MV-4-11 (cell line): ENCODE data around the gene MCOLN2.
"Not testable (repeated sequence)": the region's sequence is repeated elsewhere in the genome, so short reads cannot be mapped to it uniquely, and the experiment has no call there.

Experiments used
- DNase-seq: peaks from one replicate; lab custom pipeline; 2025; lab: John Stamatoyannopoulos, UW

MCOLN2 gene

DNA sequence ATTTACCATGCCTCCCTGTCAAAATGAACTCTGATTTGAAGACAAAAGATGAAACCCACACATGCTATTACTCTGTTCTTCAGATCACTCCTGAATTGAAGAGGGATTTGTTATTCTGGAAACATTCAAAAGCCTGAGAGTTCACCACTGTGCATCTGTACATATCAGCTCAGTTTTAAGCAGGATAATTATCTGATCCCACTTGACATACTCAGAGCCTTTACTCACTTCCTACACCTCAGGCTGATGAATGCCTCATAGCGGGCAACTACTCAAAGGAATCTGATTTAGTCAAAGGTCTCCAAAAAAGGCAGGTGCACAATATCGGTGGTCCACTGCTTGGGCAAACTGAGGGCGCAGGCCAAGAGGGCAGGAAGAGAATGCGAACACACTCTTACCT, 56.4 kb downstream of the MCOLN2 start:
- no peak for DNase-seq

DNA sequence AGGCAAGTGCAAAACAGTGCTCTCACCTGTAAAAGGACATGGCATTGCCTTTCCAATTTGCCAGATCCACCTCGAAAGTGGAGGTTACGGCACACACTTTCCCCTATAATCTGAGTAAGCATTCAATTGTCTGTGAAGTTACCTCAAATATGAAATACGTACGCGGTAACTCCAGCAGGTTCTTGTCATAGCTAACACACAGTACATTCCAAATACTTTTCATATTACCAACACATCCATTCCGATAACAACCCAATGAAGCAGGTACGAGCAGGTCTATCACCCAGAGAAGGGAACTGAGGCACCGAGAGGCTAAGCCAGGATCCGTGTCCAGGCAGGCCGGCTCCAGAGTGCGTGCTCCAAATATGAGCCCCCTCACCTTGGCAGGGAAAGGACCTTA, 57.2 kb downstream of the MCOLN2 start:
- no peak for DNase-seq

GRCh38 chr1:84939151-84939550, 57.8 kb downstream of the MCOLN2 start:
- DNase-seq: no peak

- peak; percentile 49 for DNase-seq
Observed at GRCh38 chr1:84936116-84936810, 60.6 kb downstream of the MCOLN2 start.

GRCh38 chr1:84933011-84933611, 63.8 kb downstream of the MCOLN2 start:
- no peak for DNase-seq

DNA sequence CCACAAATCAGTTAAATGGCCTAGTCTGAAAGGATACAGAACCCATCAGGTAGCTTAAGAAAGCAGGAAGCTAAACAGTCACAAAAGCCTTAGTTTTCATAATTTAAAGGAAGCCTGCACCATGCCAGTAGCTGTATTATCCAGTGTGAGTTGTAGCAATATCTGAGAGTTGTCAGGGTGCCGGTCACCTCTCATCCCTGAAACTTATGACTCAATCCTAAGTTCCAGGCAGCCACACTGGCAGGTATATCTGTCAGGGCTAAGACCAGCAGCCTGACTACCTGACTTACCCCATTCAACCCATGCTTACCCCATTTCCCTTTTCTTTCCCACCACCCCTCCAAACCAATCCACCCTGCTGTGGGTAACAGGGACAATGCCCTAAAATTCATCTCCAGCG, 66.1 kb downstream of the MCOLN2 start:
- DNase-seq: peak; percentile 9

DNA sequence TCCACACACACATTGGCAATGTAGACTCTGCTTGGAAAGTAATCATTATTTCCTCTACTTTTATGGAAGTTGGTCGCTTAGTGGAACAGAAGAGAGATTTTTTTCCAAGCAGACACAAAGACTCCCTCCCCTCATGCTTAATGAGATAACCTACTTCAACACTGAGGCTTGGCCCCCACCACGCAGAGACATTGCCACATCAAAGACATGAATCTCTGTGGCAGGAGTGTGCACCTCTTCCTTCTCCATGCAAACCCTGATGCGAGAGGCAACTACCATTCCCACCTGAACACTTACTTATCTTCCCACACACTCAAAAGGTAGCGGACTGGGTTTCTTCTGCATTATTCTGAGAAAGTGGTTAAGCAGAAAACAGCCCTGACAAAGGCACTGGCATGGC, 66.6 kb downstream of the MCOLN2 start:
- no peak for DNase-seq

DNA sequence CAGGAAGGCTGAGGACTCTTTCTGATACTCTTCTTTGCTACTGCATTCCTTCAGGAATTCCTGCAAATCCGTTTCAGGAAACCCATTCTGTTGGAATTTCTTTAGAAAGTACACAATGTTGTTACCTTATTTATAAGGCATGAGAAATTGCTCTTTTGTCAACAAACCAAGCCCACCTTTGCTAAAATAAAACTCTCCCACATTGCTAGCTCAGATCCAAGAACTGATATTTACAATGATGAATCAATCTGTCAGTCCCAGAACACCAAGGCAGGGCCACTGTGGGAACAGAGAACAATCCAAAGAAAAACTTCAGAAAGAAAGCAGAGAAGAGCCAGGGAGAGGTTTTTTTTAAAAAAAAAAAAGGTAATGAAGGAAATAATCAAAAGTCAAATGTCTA, 67.3 kb downstream of the MCOLN2 start:
- DNase-seq: no peak

DNA sequence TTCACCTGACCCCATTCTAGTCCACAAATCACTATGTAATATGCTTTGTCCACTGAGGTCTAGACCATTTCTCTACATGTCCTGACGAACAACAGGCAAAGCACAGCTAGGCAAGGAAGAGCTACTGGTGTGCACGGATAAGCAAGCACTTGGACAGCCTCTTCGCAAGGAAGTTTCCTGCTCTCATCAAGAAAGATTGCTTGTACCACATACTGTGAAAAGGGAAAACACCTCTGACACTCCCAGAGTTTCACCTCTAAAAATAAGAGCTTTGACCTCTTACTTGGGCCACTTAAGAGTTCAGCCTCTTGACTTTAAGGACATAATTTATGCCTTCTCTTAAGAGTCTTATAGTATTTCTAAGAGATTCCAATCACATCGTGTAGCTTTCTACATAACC, 67.9 kb downstream of the MCOLN2 start:
- DNase-seq: no peak

DNA sequence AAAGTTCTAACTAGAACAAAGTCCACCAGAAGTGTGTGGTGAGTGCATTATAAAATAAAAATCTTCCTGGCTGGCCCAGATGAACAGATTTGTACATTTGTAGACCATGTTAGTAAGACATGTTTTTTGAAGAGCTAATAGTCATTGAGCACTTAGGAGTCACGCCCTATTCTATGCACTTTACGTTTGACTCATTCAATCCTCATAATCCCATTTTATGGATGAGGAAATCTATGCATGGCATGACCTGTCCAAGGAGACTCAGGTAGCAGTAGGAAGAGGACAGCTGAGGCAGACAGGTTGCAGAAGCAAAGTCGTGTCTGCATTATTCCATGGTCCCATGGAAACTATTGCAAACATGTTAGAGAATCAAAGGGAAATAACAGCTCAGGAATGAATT, 73.6 kb downstream of the MCOLN2 start:
- DNase-seq: no peak

DNA sequence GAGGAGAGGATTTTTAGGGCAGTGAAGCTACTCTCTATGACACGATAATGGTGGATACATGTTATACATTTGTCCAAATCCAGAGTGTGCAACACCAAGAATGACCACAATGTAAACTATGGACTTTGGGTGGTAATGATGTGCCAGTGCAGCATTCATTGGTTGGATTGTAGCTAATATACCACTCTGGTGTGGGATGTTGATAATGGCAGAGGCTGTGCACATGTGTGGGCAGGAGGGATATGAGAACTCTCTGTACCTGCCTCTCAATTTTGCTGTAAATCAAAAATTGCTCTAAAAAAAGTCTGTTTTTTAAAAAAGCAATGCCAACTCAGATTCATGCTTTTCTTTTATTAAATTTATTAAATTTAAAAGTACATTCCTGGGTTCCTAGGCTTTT, 76.8 kb downstream of the MCOLN2 start:
- no peak for DNase-seq

- no peak for DNase-seq
Observed at GRCh38 chr1:84919461-84919970, 77.4 kb downstream of the MCOLN2 start.

GRCh38 chr1:84918726-84919336, 78.1 kb downstream of the MCOLN2 start:
- no peak for DNase-seq

GRCh38 chr1:84916897-84917296, 80.0 kb downstream of the MCOLN2 start:
- DNase-seq: no peak

DNA sequence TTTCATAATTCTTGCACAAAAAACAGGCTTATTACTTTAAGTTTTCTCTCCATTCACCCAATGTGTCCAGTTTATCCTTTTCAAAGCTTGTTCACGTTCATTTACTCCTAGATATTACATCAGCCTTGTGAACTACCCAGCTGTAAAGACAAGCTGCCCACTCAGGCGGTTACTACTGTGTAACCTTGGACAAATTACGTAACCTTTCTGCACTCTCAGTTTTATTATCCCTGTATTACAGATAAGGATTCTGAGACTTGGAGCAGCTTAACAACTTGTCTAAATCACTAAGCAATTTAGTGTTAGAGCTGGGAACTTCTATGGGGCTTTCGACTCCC, 83.4 kb downstream of the MCOLN2 start:
- DNase-seq: peak; percentile 56

DNA sequence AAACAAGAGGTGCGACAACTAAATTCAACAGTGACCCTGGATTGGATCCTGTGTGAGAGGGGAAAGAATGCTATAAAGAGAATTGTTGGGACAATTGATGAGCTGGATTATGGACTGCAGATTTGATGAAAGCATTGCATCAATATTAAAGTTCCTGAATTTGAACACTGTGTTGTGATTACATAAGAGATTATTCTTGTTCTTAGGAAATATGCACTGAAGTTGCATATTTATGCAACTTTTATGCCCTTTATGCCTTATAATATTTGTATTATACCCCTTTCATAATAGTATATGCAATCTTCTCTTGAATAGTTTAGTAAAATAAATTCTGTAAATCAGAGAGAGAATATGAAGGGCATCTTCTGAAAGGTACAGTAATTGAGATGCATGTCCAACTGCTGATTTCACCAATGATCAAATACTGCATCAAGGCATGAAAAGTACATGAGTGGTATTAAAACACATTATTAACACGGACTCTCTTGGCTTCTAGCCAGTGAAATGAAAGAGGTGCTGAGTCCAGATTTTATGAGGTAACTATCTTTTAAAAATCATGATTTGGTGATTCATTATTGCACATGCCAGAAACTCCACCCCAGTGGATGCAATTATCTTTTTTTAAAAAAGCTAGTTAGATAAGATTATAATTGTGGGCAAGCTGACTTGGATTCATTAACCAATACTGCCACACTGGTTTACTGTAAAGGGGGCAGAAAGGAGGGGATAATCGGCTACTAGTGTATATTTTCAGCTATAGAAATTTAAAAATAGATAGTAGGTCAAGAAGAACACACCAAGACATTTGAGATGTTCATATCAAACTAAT, 84.0 kb downstream of the MCOLN2 start:
- no peak for DNase-seq

DNA sequence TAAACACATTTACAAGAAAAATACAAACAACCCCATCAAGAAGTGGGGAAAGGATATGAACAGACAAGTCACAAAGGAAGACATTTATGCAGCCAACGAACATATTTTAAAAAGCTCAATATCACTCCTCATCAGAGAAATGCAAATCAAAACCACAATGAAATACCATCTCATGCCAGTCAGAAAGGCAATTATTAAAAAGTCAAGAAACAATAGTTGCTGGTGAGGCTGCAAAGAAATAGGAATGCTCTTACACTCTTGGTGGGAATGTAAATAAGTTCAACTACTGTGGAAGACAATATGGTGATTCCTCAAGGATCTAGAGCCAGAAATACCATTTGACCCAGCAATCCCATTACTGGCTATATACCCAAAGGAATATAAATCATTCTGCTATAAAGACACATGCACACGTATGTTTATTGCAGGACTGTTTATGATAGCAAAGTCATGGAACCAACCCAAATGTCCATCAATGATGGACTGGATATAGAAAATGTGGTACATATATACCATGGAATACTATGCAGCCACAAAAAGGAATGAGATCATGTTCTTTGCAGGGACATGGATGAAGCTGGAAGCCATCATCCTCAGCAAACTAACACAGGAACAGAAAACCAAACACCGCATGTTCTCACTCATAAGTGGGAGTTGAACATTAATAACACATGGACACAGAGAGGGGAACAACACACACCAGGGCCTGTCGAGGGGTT, 88.0 kb downstream of the MCOLN2 start:
- DNase-seq: not testable (repeated sequence)

- no peak for DNase-seq
Observed at GRCh38 chr1:84907095-84907827, 89.7 kb downstream of the MCOLN2 start.

GRCh38 chr1:84902727-84903126, 94.2 kb downstream of the MCOLN2 start:
- not testable (repeated sequence) for DNase-seq

GRCh38 chr1:84899969-84900368, 96.9 kb downstream of the MCOLN2 start:
- DNase-seq: no peak

- DNase-seq: peak; percentile 22
Observed at GRCh38 chr1:84896279-84896678, 100.6 kb downstream of the MCOLN2 start.
